Measurements from ENCODE around the gene TP53TG5. TPM values are rescaled to one million over a fixed set of nuclear protein-coding genes. Genes with fewer than 3 reads are reported as not detected.
A peak's percentile ranks its signal among the peaks of the same experiment; 100 is the strongest.
"Not testable (repeated sequence)": the region's sequence is repeated elsewhere in the genome, so short reads cannot be mapped to it uniquely, and the experiment has no call there.

Gene TP53TG5
- total RNA-seq, 1 experiment from 2014 or later, result not detected

DNA sequence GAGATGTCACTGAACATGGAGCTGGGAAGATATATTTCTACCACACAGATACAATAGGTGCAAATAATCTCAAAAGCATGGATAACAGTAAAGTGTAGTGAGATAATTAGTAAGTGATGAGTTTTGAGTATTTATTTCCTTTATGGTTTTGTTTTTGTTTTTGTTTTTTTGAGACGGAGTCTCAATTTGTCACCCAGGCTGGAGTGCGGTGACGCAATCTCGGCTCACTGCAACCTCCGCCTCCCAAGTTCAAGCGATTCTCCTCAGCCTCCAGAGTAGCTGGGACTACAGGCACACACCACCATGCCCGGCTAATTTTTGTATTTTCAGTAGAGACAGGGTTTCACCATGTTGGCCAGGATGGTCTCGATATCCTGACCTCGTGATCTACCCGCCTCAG lies 27.3 kb downstream of the TP53TG5 start:
- in situ Hi-C loops (cut with HindIII; ENCODE audit: low sequenced_read_pairs); DNase-seq (ENCODE audit: low spot score): not testable (repeated sequence)

DNA sequence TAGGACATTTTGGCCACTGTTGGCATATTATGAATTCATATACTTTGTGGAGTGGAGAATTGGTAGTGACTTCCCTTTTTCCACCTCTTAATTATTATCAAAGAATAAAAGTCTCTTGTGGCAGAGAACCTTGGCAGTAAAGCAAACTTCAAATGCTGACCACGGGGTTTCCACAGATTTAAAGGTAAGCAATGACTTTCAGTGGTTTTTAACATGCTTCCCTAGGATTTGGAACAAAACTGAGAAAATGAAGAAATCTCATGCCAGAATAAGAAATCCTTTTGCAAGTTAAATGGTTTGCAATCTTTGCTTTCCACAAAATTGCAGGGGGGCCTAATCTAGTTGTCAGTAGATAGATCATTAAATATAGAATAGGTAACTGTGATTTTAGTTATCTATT lies 27.9 kb downstream of the TP53TG5 start:
- in situ Hi-C loops (cut with HindIII; ENCODE audit: low sequenced_read_pairs), result no loop called here
- DNase-seq (ENCODE audit: low spot score), result no peak

DNA sequence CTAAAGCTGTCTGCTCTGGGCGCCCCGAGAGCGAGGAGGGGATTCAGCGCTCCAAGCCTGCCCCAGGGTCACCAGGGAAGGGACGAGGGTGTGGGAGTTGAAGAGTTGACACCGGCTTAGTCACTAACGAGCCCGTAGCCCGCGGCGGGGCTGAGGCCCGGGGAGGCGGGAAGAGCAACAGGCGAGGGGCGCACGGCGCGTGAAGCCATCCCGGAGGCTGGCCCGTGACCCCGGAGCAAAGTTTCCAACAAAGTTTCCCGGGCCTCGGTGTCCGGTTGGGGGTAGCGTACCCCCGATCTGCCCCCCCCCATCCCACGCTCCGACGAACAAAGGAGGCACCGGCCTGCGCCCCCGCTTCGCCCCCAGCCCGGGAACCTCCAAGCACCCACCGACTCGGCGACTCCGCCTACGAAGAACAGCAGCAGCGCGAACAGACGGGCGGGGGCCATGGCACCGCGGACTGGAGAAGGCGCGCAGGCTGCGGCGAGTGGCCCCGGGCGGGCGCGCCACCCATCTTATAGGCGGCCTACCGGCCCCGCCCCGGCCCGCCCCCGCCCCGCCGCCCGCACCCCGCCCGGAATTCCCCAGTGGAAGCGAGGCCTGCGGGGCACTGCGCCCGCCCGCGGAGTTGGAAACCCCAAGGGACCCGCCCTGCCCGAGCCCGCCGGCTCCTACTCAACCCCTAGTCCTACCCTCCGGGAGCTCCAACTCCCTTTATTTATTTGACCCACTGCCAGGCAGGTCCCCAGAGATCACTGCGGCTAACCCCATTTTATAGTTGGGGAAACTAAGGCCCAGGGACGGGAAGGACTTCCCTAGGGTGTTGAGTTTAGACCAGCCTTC lies 30.0 kb downstream of the TP53TG5 start, which contains the start of gene SDC4:
Gene SDC4 (minus strand): TSS at position 489 of the 843 bp plus-strand sequence. CDS start 40 bp downstream, at position 449.
- in situ Hi-C loops (cut with HindIII; ENCODE audit: low sequenced_read_pairs), result no loop called here
- no peak for DNase-seq (ENCODE audit: low spot score)

DNA sequence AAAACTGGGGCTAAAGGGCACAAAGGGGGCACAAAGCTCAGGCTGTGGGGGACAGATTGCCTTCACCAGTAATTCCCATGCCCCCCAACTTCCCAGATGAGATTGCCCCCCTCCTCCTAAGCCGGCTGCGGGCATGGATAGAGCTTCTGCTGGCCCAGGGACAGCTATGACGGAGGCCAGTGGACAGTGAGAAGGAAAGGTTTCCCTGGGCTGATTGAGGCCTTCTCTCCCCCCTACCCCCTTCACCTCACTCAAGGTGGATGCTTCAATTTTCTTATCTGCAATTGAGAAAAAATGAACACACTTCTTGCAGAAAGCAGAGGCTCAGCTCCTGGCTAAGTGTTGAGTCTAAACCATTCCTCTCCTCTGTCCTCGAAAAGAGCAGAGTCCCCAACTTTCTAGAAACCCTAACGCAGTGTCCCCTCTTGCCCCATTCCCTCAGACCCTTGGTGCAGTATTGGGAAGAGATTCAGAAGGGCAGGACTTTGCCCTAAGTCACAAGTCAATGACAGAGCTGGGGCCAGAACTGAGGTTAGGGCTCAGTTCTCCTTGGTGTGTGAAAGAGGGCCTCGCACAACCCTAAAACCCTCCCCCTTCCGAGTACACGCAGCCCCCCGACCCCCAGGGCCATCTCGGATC lies 30.7 kb downstream of the TP53TG5 start:
- in situ Hi-C loops (cut with HindIII; ENCODE audit: low sequenced_read_pairs), result no loop called here
- DNase-seq (ENCODE audit: low spot score), result no peak

DNA sequence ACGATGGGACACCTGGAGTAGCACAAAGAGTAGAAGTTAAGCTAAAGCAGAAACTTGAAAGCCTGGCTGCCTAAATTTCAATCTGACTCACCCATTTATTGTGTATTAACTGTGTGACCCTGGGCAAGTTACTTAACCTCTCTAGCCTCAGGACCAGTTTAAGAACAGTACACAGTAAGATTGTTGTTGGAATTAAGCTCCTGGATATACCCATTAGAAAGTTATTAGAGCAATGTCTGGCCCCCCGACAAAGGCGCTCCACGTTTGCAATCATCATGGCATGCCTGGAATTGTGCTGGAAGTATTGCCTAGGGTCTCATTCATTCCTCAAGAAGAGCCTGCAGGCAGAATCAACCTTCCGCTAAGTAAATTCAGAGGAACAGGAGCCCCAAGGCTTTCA lies 31.3 kb downstream of the TP53TG5 start:
- DNase-seq (ENCODE audit: low spot score), result no peak
- in situ Hi-C loops (cut with HindIII; ENCODE audit: low sequenced_read_pairs), result no loop called here

DNA sequence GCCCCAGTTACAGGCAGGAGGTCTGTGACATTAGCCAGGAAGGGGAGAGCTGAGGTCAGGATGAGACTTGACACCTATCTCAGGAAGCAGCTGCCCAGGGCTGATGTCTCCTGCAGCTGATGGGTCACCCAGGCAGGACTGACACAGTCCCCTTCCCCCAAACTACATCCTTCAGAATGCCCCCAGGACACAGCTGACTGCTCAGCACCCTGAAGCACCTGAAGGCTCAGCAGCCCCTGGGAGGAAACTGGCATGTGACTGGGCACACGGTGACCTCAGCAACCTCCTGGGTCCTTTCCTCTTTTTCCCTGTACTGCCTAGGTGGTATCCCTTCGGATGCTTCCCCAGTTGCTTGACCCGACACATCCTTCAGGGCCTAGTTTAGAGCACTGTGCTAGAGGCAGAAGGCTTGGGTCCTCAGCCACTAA lies 31.8 kb downstream of the TP53TG5 start:
- DNase-seq (ENCODE audit: low spot score), result no peak
- in situ Hi-C loops (cut with HindIII; ENCODE audit: low sequenced_read_pairs), result no loop called here

DNA sequence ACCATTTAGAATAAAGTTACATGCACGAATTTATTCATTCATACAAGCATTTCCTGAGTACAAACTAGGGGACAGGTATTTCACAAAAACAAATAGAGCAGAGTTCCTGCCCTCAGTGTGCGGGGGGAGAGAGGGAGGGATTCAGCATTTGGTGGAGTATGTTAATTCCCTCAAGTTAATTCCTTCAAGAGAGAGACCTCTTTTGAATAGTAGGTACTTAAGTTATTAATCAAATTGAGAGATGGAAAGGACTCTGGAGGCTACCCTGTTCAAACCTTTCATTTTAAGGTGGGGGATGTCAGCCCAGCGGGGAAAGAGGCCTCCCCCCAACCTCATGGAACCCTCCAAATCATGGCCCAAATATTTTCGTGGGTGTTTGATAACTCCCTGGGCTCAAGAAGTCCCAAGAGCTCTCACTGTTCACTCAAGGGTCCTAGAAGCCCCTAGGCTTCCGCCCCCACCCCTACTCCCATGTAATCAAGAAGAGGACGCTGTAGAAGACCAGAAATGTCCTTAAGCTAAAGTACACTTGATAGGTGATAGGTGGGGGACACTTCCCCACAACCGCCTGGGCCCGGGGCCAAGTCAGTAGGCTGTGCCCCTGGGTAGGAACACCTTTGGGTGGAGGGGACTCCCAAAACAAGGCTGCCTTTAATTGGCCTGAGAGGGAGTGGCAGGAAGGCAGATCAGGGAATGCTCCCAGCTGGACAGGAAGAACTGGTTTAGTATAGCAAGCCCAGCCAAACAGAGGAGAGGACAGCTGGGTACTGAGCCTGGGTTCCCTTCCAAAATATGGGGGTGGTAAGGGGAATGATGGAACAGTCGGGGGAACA lies 32.8 kb downstream of the TP53TG5 start:
- no peak for DNase-seq (ENCODE audit: low spot score)
- in situ Hi-C loops (cut with HindIII; ENCODE audit: low sequenced_read_pairs), result no loop called here

DNA sequence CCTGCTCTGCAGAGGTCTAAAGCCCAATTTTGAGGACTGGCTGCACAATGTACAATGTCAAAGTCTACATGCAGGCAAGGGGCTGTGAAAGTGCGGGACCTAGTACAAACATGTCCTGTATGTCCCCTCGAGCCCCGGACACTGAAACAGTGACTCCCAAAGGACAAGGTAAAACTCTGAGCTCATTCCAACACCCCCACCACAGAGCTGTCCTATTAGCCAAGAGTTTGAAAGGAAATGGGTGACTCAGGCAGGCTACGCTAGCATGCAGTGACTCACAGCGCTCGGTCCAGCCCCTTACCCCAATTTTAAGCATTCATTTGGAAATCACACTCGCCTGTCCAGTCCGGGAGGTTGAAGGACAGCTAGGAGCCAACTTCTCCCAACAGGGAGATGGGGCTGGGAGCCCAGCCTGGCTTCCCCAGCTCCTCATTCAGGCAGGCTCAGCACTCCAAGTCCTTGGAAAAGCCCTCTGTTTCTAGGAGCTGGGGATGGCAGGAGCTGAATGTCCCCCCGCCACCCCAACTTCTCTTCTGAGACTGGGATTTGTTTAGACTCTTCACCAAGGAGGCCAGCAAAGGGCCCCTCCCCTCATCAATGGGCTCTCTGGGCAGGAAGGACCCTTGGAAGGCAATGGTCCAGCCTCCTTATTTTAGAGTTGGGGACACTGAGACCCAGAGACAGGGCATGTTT lies 33.8 kb downstream of the TP53TG5 start:
- DNase-seq (ENCODE audit: low spot score), result no peak
- in situ Hi-C loops (cut with HindIII; ENCODE audit: low sequenced_read_pairs), result no loop called here

DNA sequence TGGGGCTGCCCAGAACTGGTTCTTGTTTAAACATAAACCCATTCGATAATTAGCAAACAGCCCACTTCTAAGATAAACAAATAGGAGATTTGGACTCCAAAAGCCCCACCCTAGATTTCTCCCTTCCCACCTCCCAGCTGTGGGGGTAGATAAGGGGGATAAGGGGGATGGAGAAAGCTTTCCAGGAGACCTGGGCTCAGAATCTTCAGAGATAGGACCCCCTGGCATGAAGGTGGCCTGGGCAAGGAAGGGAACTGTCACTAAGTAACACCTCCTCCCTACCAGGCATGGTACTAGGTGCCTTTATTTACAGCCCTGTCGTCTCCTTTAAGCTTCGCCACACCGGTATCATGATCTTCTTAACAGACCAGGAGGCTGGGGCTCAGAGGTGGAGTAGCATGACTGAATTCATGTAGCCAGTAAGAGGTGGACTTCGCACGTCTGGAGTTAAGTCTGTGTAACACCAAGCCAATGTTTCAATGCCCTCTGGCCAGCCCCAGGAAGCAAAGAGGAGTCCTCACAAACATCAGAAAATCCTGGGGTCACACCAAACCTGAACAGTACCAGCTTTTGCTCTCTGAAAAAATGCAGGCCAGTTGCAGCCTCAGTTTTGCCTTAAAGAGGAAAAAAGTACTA lies 34.5 kb downstream of the TP53TG5 start:
- no peak for DNase-seq (ENCODE audit: low spot score)
- in situ Hi-C loops (cut with HindIII; ENCODE audit: low sequenced_read_pairs), result no loop called here

DNA sequence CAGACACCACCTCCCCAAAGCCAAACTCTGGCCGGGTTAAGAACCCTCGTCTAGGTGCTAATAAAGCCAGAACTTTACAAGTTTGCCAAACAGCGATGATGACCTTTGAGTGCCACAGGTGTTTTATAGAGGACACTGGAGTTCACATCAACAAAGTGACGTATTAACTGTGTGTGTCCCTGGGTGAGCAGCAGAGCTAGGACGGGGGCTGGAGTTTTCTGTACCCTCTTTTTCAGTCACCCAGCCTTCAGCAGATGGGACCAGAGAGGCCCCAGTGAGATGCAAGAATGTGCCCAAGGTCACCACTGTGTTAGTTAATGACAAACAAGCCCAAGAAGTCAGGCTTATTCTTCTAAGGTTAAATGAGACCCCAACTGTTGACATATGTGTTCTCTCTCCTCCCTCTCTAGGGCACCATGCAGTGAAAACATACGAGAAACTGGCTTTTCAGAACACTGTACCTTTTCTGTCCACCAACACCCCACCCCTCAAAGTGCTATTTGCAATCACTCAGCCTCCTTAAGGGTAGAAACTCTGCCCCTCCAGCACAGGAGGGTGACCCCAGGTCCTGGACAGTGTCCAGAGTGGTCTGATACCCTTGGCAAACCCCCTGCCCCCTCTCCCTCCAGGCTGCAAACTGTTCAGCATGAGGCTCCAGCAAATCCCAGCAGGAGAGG lies 35.1 kb downstream of the TP53TG5 start:
- in situ Hi-C loops (cut with HindIII; ENCODE audit: low sequenced_read_pairs), result no loop called here
- no peak for DNase-seq (ENCODE audit: low spot score)

DNA sequence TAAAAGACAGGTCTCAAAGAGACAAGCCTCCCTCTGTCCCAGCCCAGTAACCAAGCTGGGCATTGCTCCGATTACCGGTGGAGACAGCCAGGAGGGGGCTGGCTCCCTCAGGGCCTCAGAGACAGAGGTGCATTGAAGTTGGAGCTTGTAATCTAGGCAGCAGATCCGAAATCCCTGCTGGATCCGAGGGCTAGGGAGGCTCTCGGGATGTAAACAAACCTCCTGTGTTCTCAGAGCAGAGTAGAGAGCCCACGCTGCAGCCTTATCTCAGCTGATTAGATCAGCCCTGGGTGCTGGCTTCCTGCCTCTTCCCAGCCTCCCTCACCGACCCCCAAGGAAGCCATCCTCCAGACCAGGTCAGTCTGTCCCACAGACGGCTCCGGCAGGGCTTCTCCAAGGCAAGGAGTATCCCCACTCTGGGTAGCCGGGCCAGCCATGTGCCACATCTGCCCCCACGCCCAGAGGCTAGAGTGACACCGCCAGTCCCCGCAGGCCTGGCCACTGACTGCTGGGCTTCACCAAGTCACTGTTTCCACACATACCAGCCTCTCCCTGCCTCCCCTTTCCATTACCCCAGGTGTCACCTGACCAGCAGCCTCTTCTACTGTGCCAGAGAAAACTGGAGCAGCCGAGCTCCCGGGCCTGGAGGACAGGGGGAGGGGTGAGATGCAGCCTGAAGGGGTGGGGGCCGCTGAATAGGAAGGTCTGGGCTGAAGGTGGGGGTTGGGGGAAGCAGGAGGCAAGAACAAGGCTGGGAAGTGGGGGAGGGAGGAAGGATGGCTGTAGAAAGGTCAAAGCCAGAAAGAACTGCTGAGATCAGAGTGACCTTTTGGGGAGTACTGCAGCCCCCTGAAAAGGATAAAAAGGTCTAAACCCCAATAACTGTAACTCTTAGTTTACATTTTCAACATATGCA lies 35.9 kb downstream of the TP53TG5 start:
- peak; percentile 70 for DNase-seq (ENCODE audit: low spot score)
- in situ Hi-C loops (cut with HindIII; ENCODE audit: low sequenced_read_pairs), result no loop called here

DNA sequence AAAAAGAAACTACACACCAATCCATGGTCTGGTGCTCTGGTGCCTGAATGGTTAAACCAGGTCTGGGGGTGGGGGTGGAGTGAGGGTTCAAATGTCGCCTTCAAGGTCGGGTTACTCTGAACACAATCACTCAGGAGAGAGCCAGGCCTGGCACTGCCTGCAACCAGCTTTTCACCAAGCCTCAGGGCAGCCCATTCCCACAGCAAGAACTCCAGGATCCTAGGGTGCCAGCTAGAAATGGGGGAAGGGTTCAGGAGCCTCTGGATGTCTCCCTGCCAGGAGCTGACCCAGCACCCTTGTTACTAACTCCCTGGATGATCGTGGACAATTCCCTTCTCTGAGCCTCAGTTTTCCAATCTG lies 36.6 kb downstream of the TP53TG5 start:
- no peak for DNase-seq (ENCODE audit: low spot score)
- in situ Hi-C loops (cut with HindIII; ENCODE audit: low sequenced_read_pairs), result no loop called here

DNA sequence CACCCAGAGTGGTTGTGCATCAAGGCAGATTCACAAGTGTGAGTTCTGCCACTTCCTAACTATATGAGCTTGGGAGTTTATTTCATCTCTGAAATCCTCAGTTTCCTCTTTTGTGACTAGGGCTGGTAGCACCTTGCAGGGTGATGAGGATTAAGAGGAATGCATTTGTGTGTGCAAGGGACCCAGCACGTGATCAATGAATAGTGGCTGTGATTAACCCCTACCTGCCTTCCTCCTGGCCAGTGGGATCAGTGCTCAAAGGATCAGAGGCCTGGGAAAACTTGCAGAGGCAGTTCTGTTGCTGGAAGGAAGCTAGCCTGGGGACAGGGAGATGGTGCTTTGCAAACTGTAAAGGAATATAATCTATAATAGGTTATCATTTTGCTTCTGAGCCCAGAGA lies 37.2 kb downstream of the TP53TG5 start:
- DNase-seq (ENCODE audit: low spot score), result no peak
- in situ Hi-C loops (cut with HindIII; ENCODE audit: low sequenced_read_pairs), result no loop called here

DNA sequence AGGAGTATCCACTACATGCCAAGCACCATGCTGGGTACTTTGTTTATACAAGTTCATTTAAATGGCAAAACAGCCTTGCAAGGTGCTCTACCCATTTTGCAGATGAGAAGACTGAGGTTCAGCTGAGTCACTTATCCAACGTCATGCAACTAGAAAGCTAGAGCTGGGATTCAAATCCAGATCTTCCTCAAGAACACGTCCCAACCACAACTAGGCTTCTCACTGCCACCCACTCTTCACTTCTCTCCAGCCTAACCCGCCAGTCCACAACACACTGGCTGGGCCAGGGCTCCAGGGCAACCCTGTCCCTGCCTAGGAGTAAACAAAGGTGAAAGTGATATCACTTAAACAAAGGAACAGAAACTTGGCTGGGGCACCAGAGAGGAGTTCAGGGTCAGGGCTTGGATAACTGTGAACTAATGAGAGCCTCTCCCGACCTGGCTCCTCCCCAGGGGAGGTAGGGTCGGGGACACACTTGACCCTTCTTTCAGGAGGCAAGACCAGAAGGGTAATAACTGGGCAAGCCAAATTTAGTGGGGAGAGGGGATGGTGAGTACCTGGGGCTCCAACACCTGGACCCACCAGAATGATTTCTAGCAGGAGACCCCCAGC lies 37.8 kb downstream of the TP53TG5 start:
- DNase-seq (ENCODE audit: low spot score), result no peak
- in situ Hi-C loops (cut with HindIII; ENCODE audit: low sequenced_read_pairs), result no loop called here

DNA sequence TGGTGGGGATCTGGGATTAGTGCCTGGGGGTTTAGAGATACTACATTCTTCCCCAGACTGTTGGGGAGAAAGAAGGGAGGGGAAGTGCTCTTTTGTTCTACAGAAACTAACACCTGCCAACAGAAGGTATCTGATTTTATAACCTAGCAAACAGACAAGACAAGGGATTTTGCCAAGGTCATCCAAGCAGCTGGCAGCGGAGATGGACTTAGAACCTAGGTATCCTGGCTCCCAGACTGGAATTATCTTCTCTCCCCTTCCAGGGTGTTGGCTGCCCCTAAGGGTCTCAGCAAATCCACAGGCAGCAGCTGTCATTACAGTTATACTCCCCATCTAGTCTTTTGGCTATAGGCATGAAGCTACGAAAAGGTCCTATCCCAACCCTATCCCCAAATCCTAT lies 38.3 kb downstream of the TP53TG5 start:
- DNase-seq (ENCODE audit: low spot score), result no peak
- in situ Hi-C loops (cut with HindIII; ENCODE audit: low sequenced_read_pairs), result no loop called here

DNA sequence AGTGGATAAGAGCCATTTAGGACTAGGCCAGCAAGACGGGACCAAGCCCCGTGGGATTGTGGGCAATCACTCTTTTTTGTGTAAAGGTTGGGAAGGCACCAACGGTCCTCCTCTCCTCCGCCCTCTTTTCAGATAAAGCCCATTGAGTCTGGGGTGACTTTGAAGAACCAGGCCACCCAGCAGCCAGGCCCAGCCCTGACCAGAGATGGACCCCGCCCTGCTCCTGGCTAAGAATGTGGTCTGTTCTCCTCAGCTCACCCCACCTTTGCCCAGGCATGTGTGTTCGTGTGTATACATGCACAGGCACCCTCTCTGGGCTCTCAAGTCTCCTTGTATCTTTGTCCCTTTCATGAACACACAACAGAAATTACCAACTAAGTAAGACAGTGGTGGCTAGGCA lies 39.0 kb downstream of the TP53TG5 start:
- in situ Hi-C loops (cut with HindIII; ENCODE audit: low sequenced_read_pairs), result no loop called here
- no peak for DNase-seq (ENCODE audit: low spot score)
